Measurements from ENCODE around the gene FN3KRP.
A peak's percentile ranks its signal among the peaks of the same experiment; 100 is the strongest.

The FN3KRP gene

DNA sequence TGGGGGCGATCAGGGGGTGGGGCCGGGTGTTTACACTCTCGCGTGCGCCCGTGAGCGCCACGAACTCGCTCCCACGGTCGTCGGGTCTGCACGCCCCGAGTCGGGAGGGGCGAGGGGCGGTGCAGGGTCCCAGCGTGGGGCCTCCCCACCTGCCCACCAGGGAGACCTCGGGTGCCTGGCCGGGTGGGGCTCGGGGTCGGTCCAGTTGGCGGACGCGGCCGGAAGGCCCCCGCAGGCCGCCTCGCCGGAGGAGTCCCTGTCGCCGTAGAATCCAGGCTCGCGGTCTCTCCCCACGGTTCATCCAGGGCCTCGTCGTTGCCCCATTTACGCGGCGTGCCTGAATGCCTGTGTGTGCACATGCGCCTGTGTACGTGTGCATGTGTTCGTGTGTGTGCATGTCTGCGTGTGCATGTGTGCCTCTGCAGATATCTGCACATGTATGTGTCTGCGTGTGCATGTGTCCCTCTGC, 17.5 kb upstream of the FN3KRP start (continued):
- peak; percentile 39; the same call in 1 of the 2 replicates for TF ChIP-seq GLIS1 (tag by site-specific recombination; IDR thresholded peaks at IDR 0.05)
- 0 out of 2 replicates have a peak, but pooled peaks have one; percentile 13 for TF ChIP-seq ZBTB17 (tag by site-specific recombination; IDR thresholded peaks at IDR 0.05)
- no peak for TF ChIP-seq TCF7L2 (IDR thresholded peaks at IDR 0.05; ENCODE audit: borderline replicate concordance, low read depth, low read length)
- TF ChIP-seq CTCF (tag by site-specific recombination; IDR thresholded peaks at IDR 0.05): no peak
- peak; percentile 68 for TF ChIP-seq PATZ1 (tag by site-specific recombination; IDR thresholded peaks at IDR 0.05)
- TF ChIP-seq ZNF138 (tag by site-specific recombination; IDR thresholded peaks at IDR 0.05; ENCODE audit: borderline replicate concordance): no peak
- 0 out of 2 replicates have a peak, but pooled peaks have one; percentile 15 for TF ChIP-seq ZNF600 (tag by site-specific recombination; IDR thresholded peaks at IDR 0.05)
- TF ChIP-seq ZBTB7A (tag by site-specific recombination; IDR thresholded peaks at IDR 0.05; ENCODE audit: low read depth): peak; percentile 50; the same call in 1 of the 2 replicates
- peak; percentile 91 for TF ChIP-seq ZSCAN4 (tag by site-specific recombination; IDR thresholded peaks at IDR 0.05)
- TF ChIP-seq ZNF777 (tag by site-specific recombination; IDR thresholded peaks at IDR 0.05; ENCODE audit: borderline replicate concordance): peak; percentile 70; the same call in 1 of the 2 replicates
- TF ChIP-seq ZNF335 (tag by site-specific recombination; conservative IDR thresholded peaks at IDR 0.05): peak; percentile 78
- peak; percentile 35; the same call in 1 of the 2 replicates for TF ChIP-seq KLF1 (tag by site-specific recombination; IDR thresholded peaks at IDR 0.05)
- TF ChIP-seq SCRT2 (tag by site-specific recombination; IDR thresholded peaks at IDR 0.05): no peak
- TF ChIP-seq EGR2 (tag by site-specific recombination; IDR thresholded peaks at IDR 0.05; ENCODE audit: low read depth): peak; percentile 19; the same call in 1 of the 2 replicates
- TF ChIP-seq ZNF561 (tag by site-specific recombination; IDR thresholded peaks at IDR 0.05; ENCODE audit: borderline replicate concordance): 0 out of 2 replicates have a peak, but pooled peaks have one; percentile 16
- TF ChIP-seq KLF8 (tag by site-specific recombination; IDR thresholded peaks at IDR 0.05): peak; percentile 44; the same call in 1 of the 2 replicates
- 0 out of 2 replicates have a peak, but pooled peaks have one; percentile 23 for TF ChIP-seq ZFHX2 (tag by site-specific recombination; conservative IDR thresholded peaks at IDR 0.05)
- no peak for TF ChIP-seq ZNF184 (tag by site-specific recombination; IDR thresholded peaks at IDR 0.05)

- Histone ChIP-seq H3K36me3 (ENCODE audit: control insufficient read depth in 2 of 2, insufficient read depth in 1 of 2, low read length in 2 of 2) (peaks cover 0 to 5% of the 10 kb centered on the region in 2 experiments; a peak in 1 of 3 replicates), H3K9me3 (ENCODE audit: control insufficient read depth, insufficient read depth, low read depth, low read length) (no peaks in the 10 kb centered on the region), H3K4me1 (ENCODE audit: control insufficient read depth, insufficient read depth, low read length) (no peaks in the 10 kb centered on the region; the same call in 1 of the 2 replicates), H3K27ac (ENCODE audit: extremely low read depth, low read depth, low read length) (no peak overlapping the region), H3K4me3 (ENCODE audit: low read depth, low read length) (no peak overlapping the region)
- ChIA-PET CTCF (interaction anchor here (0.6 kb wide), 2 partner anchors 30 to 593 kb away, joined by 3 read pairs; no protein-coding TSS in a partner anchor), POLR2A (no interaction called here)
- no peak for TF ChIP-seq ZBTB17 (tag by site-specific recombination; IDR thresholded peaks at IDR 0.05)
- TF ChIP-seq ZNF239 (tag by site-specific recombination; IDR thresholded peaks at IDR 0.05): no peak
- no peak for TF ChIP-seq INSM2 (tag by site-specific recombination; IDR thresholded peaks at IDR 0.05)
- no peak for TF ChIP-seq ZNF302 (tag by site-specific recombination; IDR thresholded peaks at IDR 0.05; ENCODE audit: low read depth)
Observed at GRCh38 chr17:82699551-82699950, 17.0 kb upstream of the FN3KRP start.
